Measurements from ENCODE around the gene SPCS1.

Gene SPCS1

GRCh38 chr3:52681596-52681995 is 24.3 kb upstream of the SPCS1 start:
- TF ChIP-seq Cebpa-rat (IDR thresholded peaks at IDR 0.05) = no peak
- Histone ChIP-seq H3K36me3 (peaks cover 58% of the 10 kb centered on the region), H3K9me3 (no peaks in the 10 kb centered on the region), H3K9ac (0 out of 2 replicates have a peak overlapping the region, but pooled peaks have one; percentile 27), H3K4me1 (peaks cover 33% of the 10 kb centered on the region), H3K27me3 (no peaks in the 10 kb centered on the region), H4K20me1 (peaks cover 65% of the 10 kb centered on the region), H3K4me2 (no peak overlapping the region), H3K4me3 (no peak overlapping the region), H3K27ac (no peak overlapping the region)

GRCh38 chr3:52682016-52682415 is 23.9 kb upstream of the SPCS1 start:
- Histone ChIP-seq H3K9ac (no peak overlapping the region), H4K20me1 (peaks cover 67% of the 10 kb centered on the region), H3K27ac (no peak overlapping the region), H3K9me3 (no peaks in the 10 kb centered on the region), H3K4me1 (peaks cover 37% of the 10 kb centered on the region), H3K36me3 (peaks cover 55% of the 10 kb centered on the region), H3K4me3 (no peak overlapping the region), H3K4me2 (no peak overlapping the region), H3K27me3 (no peaks in the 10 kb centered on the region)
- no peak for TF ChIP-seq Cebpa-rat (IDR thresholded peaks at IDR 0.05)

- Histone ChIP-seq H4K20me1 (peaks cover 77% of the 10 kb centered on the region), H3K4me3 (no peak overlapping the region), H3K4me1 (peaks cover 53% of the 10 kb centered on the region), H3K4me2 (peak overlapping the region; percentile 73), H3K27me3 (no peaks in the 10 kb centered on the region), H3K9me3 (no peaks in the 10 kb centered on the region), H3K36me3 (peaks cover 55% of the 10 kb centered on the region), H3K27ac (no peak overlapping the region), H3K9ac (no peak overlapping the region)
- TF ChIP-seq Cebpa-rat (IDR thresholded peaks at IDR 0.05) = no peak
These were observed 22.3 kb upstream of the SPCS1 start for GRCh38 chr3:52683611-52684010.

GRCh38 chr3:52684184-52684583 is 21.7 kb upstream of the SPCS1 start:
- Histone ChIP-seq H3K27ac (no peak overlapping the region), H3K4me1 (peaks cover 55% of the 10 kb centered on the region)

GRCh38 chr3:52685285-52685708 is 20.6 kb upstream of the SPCS1 start:
- H3K9ac ChIP-seq = peak overlapping the region; percentile 97
- H3K9me3 ChIP-seq = no peaks in the 10 kb centered on the region
- no peak for TF ChIP-seq Cebpa-rat (IDR thresholded peaks at IDR 0.05)
- peak overlapping the region; percentile 94 for H3K27ac ChIP-seq
- peaks cover 77% of the 10 kb centered on the region for H4K20me1 ChIP-seq
- no peaks in the 10 kb centered on the region for H3K27me3 ChIP-seq
- peak overlapping the region; percentile 73 for H3K4me2 ChIP-seq
- H3K36me3 ChIP-seq = peaks cover 55% of the 10 kb centered on the region
- H3K4me1 ChIP-seq = peaks cover 55% of the 10 kb centered on the region
- H3K4me3 ChIP-seq = peak overlapping the region; percentile 86

More at GRCh38 chr3:52684184-52684583, 21.7 kb upstream of the SPCS1 start:
- peaks cover 55% of the 10 kb centered on the region for H3K36me3 ChIP-seq
- H3K27me3 ChIP-seq = no peaks in the 10 kb centered on the region
- H3K9ac ChIP-seq = no peak overlapping the region; the same call in 1 of the 2 replicates
- H3K9me3 ChIP-seq = no peaks in the 10 kb centered on the region
- H3K4me2 ChIP-seq = peak overlapping the region; percentile 73
- no peak for TF ChIP-seq Cebpa-rat (IDR thresholded peaks at IDR 0.05)
- peak overlapping the region; percentile 86; the same call in 1 of the 2 replicates for H3K4me3 ChIP-seq
- H4K20me1 ChIP-seq = peaks cover 77% of the 10 kb centered on the region

- peaks cover 55% of the 10 kb centered on the region for H3K36me3 ChIP-seq
These were observed 19.9 kb upstream of the SPCS1 start, which contains the start of the genes GNL3 and PBRM1 for GRCh38 chr3:52685709-52686691. Gene GNL3 (plus strand): TSS chr3:52686032. CDS start chr3:52686093, 61 bp downstream. Gene PBRM1 (minus strand): TSS chr3:52685913.

GRCh38 chr3:52688266-52688665 is 17.6 kb upstream of the SPCS1 start:
- Histone ChIP-seq H3K27ac (no peak overlapping the region; the same call in 1 of the 2 replicates), H3K9me3 (no peaks in the 10 kb centered on the region), H3K4me2 (peak overlapping the region; percentile 82; the same call in 1 of the 2 replicates), H3K9ac (no peak overlapping the region; the same call in 1 of the 2 replicates), H3K36me3 (peaks cover 63% of the 10 kb centered on the region), H3K4me1 (peaks cover 38% of the 10 kb centered on the region), H4K20me1 (peaks cover 77% of the 10 kb centered on the region), H3K27me3 (no peaks in the 10 kb centered on the region), H3K4me3 (no peak overlapping the region)
- no peak for TF ChIP-seq Cebpa-rat (IDR thresholded peaks at IDR 0.05)

More at GRCh38 chr3:52685709-52686691, 19.9 kb upstream of the SPCS1 start, which contains the start of the genes GNL3 and PBRM1:
- H3K9ac ChIP-seq = peak within 1 kb of the TSS; percentile 97
- H3K4me3 ChIP-seq = peak within 1 kb of the TSS; percentile 86
- H3K27ac ChIP-seq = peak within 1 kb of the TSS; percentile 94
- H3K4me2 ChIP-seq = peak within 1 kb of the TSS; percentile 82
- H3K9me3 ChIP-seq = no peaks in the 10 kb centered on the region
- H3K4me1 ChIP-seq = peaks cover 55% of the 10 kb centered on the region
- TF ChIP-seq Cebpa-rat (IDR thresholded peaks at IDR 0.05) = no peak
- no peaks in the 10 kb centered on the region for H3K27me3 ChIP-seq
- H4K20me1 ChIP-seq = peaks cover 77% of the 10 kb centered on the region

GRCh38 chr3:52689151-52689550 is 16.8 kb upstream of the SPCS1 start:
- H3K4me1 ChIP-seq = peaks cover 29% of the 10 kb centered on the region
- no peaks in the 10 kb centered on the region for H3K9me3 ChIP-seq
- TF ChIP-seq Cebpa-rat (IDR thresholded peaks at IDR 0.05) = no peak
- peaks cover 77% of the 10 kb centered on the region for H4K20me1 ChIP-seq
- H3K36me3 ChIP-seq = peaks cover 71% of the 10 kb centered on the region
- no peak overlapping the region for H3K4me2 ChIP-seq
- H3K27ac ChIP-seq = no peak overlapping the region
- no peaks in the 10 kb centered on the region for H3K27me3 ChIP-seq
- H3K4me3 ChIP-seq = no peak overlapping the region
- H3K9ac ChIP-seq = no peak overlapping the region

- no peak for TF ChIP-seq Cebpa-rat (IDR thresholded peaks at IDR 0.05)
- H3K4me2 ChIP-seq = no peak overlapping the region
- peaks cover 84% of the 10 kb centered on the region for H3K36me3 ChIP-seq
- H3K9ac ChIP-seq = no peak overlapping the region
- no peaks in the 10 kb centered on the region for H3K27me3 ChIP-seq
- peaks cover 22% of the 10 kb centered on the region for H3K4me1 ChIP-seq
- no peaks in the 10 kb centered on the region for H3K9me3 ChIP-seq
- H3K27ac ChIP-seq = no peak overlapping the region
- H4K20me1 ChIP-seq = peaks cover 90% of the 10 kb centered on the region
- no peak overlapping the region for H3K4me3 ChIP-seq
These were observed 15.3 kb upstream of the SPCS1 start for GRCh38 chr3:52690560-52690959.

- peaks cover 98% of the 10 kb centered on the region for H3K36me3 ChIP-seq
- H3K4me3 ChIP-seq = no peak overlapping the region
- no peaks in the 10 kb centered on the region for H3K27me3 ChIP-seq
- peaks cover 98% of the 10 kb centered on the region for H4K20me1 ChIP-seq
- H3K9me3 ChIP-seq = no peaks in the 10 kb centered on the region
- peaks cover 12% of the 10 kb centered on the region for H3K4me1 ChIP-seq
- H3K4me2 ChIP-seq = no peak overlapping the region
- TF ChIP-seq Cebpa-rat (IDR thresholded peaks at IDR 0.05) = no peak
- no peak overlapping the region for H3K27ac ChIP-seq
- H3K9ac ChIP-seq = no peak overlapping the region
These were observed 12.8 kb upstream of the SPCS1 start for GRCh38 chr3:52693071-52693470.

Measured in BLaER1 (cell line).